ENCODE measurements around the gene PLCB3.

Gene PLCB3

DNA sequence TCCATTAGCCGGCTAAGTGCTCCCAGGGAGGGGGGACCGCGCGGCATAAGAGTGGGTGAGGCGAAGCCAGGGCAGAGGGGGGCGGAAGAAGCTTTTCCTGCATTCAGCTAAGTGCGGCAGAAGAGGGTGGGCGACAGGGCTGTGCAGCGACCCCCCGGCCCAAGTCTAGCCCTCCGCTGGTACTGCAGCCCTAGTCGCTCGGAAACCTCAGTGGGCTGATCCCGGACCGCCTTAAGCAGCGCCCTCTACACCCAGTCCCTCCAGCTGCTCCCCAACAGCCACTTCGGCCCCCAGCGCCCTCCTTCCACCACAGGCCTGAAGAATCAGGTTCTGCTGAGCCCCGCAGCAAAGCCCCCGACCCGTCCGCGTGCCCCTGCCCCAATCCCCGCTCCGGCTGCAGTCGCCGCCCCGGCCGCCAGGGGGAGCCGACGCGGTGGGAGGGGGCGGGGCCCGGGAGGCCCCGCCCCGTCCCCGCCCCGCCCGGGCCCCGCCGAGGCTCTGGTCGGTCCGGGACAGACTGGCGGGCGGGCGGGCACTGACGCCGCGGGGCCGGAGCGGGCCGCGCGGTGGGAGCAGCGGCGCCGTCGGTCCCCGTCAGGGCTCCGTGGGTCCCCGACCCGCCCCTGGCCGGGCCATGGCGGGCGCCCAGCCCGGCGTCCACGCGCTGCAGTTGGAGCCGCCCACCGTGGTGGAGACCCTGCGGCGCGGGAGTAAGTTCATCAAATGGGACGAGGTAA lies at the start of gene PLCB3:
TSS of gene PLCB3 (plus strand) at position 515 of the 737 bp plus-strand sequence. CDS start at position 635, 120 bp downstream.
- H3K9me3 Mint-ChIP-seq, result no peaks in the 10 kb centered on the region
- H3K4me3 Mint-ChIP-seq, result peak within 1 kb of the TSS; percentile 85
- DNase-seq, result peak; percentile 69
- peaks cover 35% of the 10 kb centered on the region for H3K4me1 Mint-ChIP-seq
- peak within 1 kb of the TSS; percentile 60 for H3K27ac Mint-ChIP-seq
- H3K27me3 Mint-ChIP-seq, result peaks cover 18% of the 10 kb centered on the region
- CTCF ChIA-PET, result interaction anchor here (1.1 to 4.3 kb wide), 8 partner anchors 10 to 80 kb away, joined by 3 to 31 read pairs (median 12); partner anchors contain the start of genes ESRRA, FERMT3 and FKBP2
- peaks cover 2% of the 10 kb centered on the region for H3K36me3 Mint-ChIP-seq

DNA sequence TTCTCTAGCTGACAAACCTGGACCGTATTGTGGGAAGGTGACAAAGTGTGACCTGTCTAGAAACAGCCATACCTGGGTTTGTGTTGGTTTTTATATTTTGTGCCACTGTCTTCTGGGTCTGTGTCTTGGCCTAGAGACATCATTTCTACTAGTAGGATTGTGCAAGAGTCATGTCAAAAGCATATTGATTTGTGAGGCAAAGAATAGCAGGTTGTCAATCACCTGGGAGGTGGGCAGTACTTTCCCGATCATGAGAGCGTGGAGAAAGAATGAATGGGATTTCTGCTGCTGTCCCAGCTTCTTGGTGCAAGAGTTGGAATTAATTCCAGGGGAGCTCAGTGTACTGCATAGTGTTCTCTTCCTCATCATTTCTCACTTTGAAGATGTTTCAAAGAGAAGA lies 49.8 kb upstream of the PLCB3 start:
- Mint-ChIP-seq H3K36me3 (peaks cover 60% of the 10 kb centered on the region), H3K4me1 (peaks cover 33% of the 10 kb centered on the region), H3K9me3 (no peaks in the 10 kb centered on the region), H3K4me3 (no peak overlapping the region), H3K27me3 (no peaks in the 10 kb centered on the region), H3K27ac (no peak overlapping the region)
- no peak for DNase-seq
- CTCF ChIA-PET, result interaction anchor here (7.4 kb wide), 1 partner anchor 102 kb away, joined by 131 read pairs; the partner anchor contains the start of genes CATSPERZ and ESRRA

DNA sequence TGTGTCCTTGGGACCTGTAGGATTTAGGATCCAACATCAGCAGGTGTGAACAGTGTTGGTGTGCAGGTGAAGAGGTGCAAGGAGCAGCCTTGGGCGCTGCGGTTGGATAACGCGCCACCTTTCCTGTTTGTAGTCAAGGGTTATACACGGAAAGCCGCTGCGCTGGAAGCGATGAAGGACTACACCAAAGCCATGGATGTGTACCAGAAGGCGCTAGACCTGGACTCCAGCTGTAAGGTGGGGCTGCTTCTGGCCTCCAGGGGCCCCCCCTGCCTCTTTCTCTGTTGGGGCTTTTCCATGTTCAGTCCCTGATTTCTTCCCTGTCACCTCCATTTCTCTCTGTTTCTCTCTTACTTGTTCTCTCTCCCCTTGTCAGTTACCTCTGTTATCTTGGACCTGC lies 48.3 kb upstream of the PLCB3 start:
- Mint-ChIP-seq H3K27ac (no peak overlapping the region), H3K9me3 (no peaks in the 10 kb centered on the region), H3K27me3 (no peaks in the 10 kb centered on the region), H3K4me1 (peaks cover 33% of the 10 kb centered on the region), H3K36me3 (peaks cover 59% of the 10 kb centered on the region), H3K4me3 (no peak overlapping the region)
- DNase-seq, result no peak
- CTCF ChIA-PET, result interaction anchor here (2.0 to 7.4 kb wide), 3 partner anchors 100 to 447 kb away, joined by 4 to 131 read pairs (median 8); partner anchors contain the start of genes CATSPERZ and ESRRA

DNA sequence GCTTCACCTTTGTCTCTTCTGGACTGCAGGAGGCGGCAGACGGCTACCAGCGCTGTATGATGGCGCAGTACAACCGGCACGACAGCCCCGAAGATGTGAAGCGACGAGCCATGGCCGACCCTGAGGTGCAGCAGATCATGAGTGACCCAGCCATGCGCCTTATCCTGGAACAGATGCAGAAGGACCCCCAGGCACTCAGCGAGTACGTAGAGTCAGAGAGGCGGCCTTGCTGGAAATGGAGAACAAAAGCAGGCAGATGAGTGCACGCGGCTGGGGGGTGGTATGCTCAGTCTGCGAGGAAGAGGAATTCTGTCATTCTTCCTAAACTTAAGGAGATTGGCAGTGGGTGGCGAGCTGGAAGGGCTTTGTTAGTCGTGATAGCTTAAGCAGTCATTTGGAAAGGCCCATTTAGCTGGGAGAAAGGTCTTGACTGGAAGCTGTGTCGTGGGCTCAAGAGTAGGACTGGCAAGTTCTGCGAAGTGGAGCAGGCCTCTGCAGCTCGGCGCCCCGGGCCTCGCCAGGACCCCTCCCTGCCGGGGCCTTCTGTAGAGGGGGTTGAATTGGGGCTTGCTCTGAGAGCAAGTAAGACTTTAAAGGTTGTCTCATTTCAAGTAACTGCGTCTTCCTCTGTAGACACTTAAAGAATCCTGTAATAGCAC lies 47.8 kb upstream of the PLCB3 start:
- CTCF ChIA-PET, result interaction anchor here (1.1 to 7.4 kb wide), 14 partner anchors 8 to 446 kb away, joined by 3 to 131 read pairs (median 10); partner anchors contain the start of genes BAD, CATSPERZ, ESRRA and GPR137
- DNase-seq, result no peak
- Mint-ChIP-seq H3K9me3 (no peaks in the 10 kb centered on the region), H3K36me3 (peaks cover 59% of the 10 kb centered on the region), H3K27ac (peak overlapping the region; percentile 76), H3K4me3 (no peak overlapping the region), H3K27me3 (no peaks in the 10 kb centered on the region), H3K4me1 (peaks cover 38% of the 10 kb centered on the region)

DNA sequence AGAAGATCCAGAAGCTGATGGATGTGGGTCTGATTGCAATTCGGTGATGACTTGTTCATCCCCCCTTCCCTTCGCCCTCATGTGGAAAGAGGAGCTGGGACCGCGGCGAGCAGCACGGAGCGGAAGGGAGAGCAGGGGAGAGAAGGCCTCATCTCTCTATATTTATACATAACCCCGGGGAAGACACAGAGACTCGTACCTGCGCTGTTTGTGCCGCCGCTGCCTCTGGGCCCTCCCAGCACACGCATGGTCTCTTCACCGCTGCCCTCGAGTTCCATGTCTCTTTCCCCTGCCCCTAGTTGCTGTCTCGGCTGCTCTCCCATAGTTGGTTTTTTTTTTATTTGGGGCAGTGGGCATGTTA lies 47.3 kb upstream of the PLCB3 start:
- no peak overlapping the region for H3K4me3 Mint-ChIP-seq
- H3K36me3 Mint-ChIP-seq, result peaks cover 63% of the 10 kb centered on the region
- H3K27me3 Mint-ChIP-seq, result no peaks in the 10 kb centered on the region
- H3K4me1 Mint-ChIP-seq, result peaks cover 43% of the 10 kb centered on the region
- no peak for DNase-seq
- CTCF ChIA-PET, result interaction anchor here (0.7 to 7.4 kb wide), 27 partner anchors 8 to 446 kb away, joined by 3 to 131 read pairs (median 4); partner anchors contain the start of genes BAD, CATSPERZ, DNAJC4 and ESRRA
- H3K9me3 Mint-ChIP-seq, result no peaks in the 10 kb centered on the region
- peak overlapping the region; percentile 76 for H3K27ac Mint-ChIP-seq

- CTCF ChIA-PET, result interaction anchor here (0.7 to 7.4 kb wide), 29 partner anchors 9 to 445 kb away, joined by 3 to 131 read pairs (median 4); partner anchors contain the start of genes BAD, CATSPERZ, DNAJC4 and ESRRA
- Mint-ChIP-seq H3K27me3 (no peaks in the 10 kb centered on the region), H3K9me3 (no peaks in the 10 kb centered on the region), H3K4me1 (peaks cover 48% of the 10 kb centered on the region), H3K4me3 (peak overlapping the region; percentile 71), H3K27ac (peak overlapping the region; percentile 86), H3K36me3 (peaks cover 66% of the 10 kb centered on the region)
- DNase-seq, result peak; percentile 90
Observed at GRCh38 chr11:64204464-64204989, 46.8 kb upstream of the PLCB3 start.

- Mint-ChIP-seq H3K27me3 (no peaks in the 10 kb centered on the region), H3K36me3 (peaks cover 58% of the 10 kb centered on the region), H3K4me1 (peaks cover 53% of the 10 kb centered on the region), H3K27ac (peak within 1 kb of the TSS; percentile 96), H3K9me3 (no peaks in the 10 kb centered on the region), H3K4me3 (peak within 1 kb of the TSS; percentile 90)
- DNase-seq, result peak; percentile 89
- CTCF ChIA-PET, result interaction anchor here (0.6 to 7.4 kb wide), 17 partner anchors 11 to 131 kb away, joined by 3 to 131 read pairs (median 9); partner anchors contain the start of genes CATSPERZ, DNAJC4, ESRRA and NUDT22
Observed at GRCh38 chr11:64206457-64207255, 44.7 kb upstream of the PLCB3 start, which contains the start of gene FERMT3. Gene FERMT3, plus strand, starts transcription at chr11:64206721. Its CDS starts 644 bp downstream, at chr11:64207365.

- Mint-ChIP-seq H3K27ac (peak overlapping the region; percentile 96), H3K36me3 (peaks cover 57% of the 10 kb centered on the region), H3K27me3 (no peaks in the 10 kb centered on the region), H3K4me3 (peak overlapping the region; percentile 90), H3K4me1 (peaks cover 58% of the 10 kb centered on the region), H3K9me3 (no peaks in the 10 kb centered on the region)
- peak; percentile 89 for DNase-seq
- CTCF ChIA-PET, result interaction anchor here (0.6 to 7.4 kb wide), 12 partner anchors 10 to 131 kb away, joined by 3 to 131 read pairs (median 11); partner anchors contain the start of genes CATSPERZ, ESRRA, FKBP2 and NUDT22
Observed at GRCh38 chr11:64207256-64208085, 43.9 kb upstream of the PLCB3 start.

DNA sequence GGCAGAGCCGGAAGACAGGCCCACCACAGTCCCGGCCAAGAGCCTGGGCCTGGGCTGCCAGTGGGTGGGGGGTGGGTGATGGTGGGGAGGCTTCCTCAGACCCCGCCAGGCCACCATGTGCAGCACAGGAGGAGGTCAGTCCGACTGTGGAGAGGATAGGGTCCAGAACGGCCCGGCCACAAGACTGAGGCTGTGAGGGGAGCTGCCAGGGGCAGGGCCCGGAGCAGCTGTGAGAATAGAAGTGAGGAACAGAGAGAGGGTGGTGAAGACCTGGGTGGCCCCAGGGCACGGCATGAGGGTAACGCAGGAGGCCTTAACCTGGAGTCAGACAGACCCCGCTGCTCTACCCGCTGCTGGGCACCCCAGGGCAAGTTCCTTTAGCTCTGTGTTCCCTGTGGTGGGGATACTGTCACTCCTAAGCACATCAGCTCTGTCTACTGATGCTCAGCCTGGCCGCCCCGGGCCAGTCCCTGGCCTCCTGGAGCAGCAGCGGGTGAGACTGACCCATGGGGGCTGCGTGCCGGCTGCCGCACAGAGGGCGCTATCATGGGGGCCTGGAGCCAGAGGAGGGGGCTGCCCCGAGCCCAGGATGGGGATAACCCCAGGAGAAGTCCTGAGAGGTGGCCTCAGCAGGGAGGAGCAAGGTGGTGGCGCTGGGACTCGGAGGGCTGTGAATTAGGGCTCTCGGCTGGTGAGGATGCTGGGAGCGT lies 43.1 kb upstream of the PLCB3 start:
- CTCF ChIA-PET, result interaction anchor here (1.1 to 7.4 kb wide), 6 partner anchors 9 to 124 kb away, joined by 3 to 131 read pairs (median 30); partner anchors contain the start of genes CATSPERZ, ESRRA, FKBP2 and NUDT22
- peaks cover 55% of the 10 kb centered on the region for H3K36me3 Mint-ChIP-seq
- peaks cover 60% of the 10 kb centered on the region for H3K4me1 Mint-ChIP-seq
- H3K27ac Mint-ChIP-seq, result peak overlapping the region; percentile 96
- H3K27me3 Mint-ChIP-seq, result no peaks in the 10 kb centered on the region
- peak overlapping the region; percentile 90 for H3K4me3 Mint-ChIP-seq
- no peak for DNase-seq
- no peaks in the 10 kb centered on the region for H3K9me3 Mint-ChIP-seq

GRCh38 chr11:64208796-64209562 lies 42.4 kb upstream of the PLCB3 start:
- Mint-ChIP-seq H3K4me1 (peaks cover 55% of the 10 kb centered on the region), H3K9me3 (no peaks in the 10 kb centered on the region), H3K4me3 (peak overlapping the region; percentile 90), H3K27me3 (no peaks in the 10 kb centered on the region), H3K36me3 (peaks cover 50% of the 10 kb centered on the region), H3K27ac (peak overlapping the region; percentile 96)
- DNase-seq, result no peak
- CTCF ChIA-PET, result interaction anchor here (1.8 to 7.4 kb wide), 5 partner anchors 8 to 94 kb away, joined by 7 to 131 read pairs (median 31); partner anchors contain the start of genes CATSPERZ, ESRRA, NUDT22 and PLCB3

DNA sequence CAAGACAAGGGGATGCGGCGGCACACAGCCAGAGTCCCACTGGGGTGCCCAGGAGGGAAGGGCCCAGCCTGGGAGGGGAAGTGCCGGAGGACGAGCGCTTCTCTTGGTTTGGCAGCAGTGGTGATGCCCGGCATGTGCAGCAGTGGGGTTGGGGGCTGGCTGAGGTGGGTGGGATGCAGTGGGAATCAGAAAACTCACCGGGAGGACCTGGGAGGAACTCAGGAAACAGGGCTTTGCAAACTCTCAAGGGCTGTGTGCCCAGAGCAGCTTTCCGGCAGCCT lies 41.8 kb upstream of the PLCB3 start:
- CTCF ChIA-PET, result interaction anchor here (1.8 kb wide), 1 partner anchor 17 kb away, joined by 7 read pairs; the partner anchor contains the start of genes NUDT22 and TRPT1
- peak overlapping the region; percentile 96 for H3K27ac Mint-ChIP-seq
- no peak for DNase-seq
- no peaks in the 10 kb centered on the region for H3K9me3 Mint-ChIP-seq
- peak overlapping the region; percentile 31 for H3K4me3 Mint-ChIP-seq
- H3K4me1 Mint-ChIP-seq, result peaks cover 50% of the 10 kb centered on the region
- peaks cover 46% of the 10 kb centered on the region for H3K36me3 Mint-ChIP-seq
- no peaks in the 10 kb centered on the region for H3K27me3 Mint-ChIP-seq

All from activated naive CD4-positive, alpha-beta T cell treated with anti-CD3 and anti-CD28 coated beads, Interleukin-2, amount 10 ng/mL, durations not matched to agents 7 days and 5 days (primary cell).